Ovary (tissue), 3 donors: ENCODE data around the gene ANKFN1.

Experiments used
- EP300 ChIP-seq: sonication (generic); formaldehyde crosslinking; IDR thresholded peaks from one replicate; pipeline ENCODE4 v1.6.1; 2017; ENCODE audit warnings: antibody characterized with exemption
- POLR2A ChIP-seq: fragments of 450-650 bp; IDR thresholded peaks from one replicate; pipeline ENCODE4 v1.6.1; 2017; ENCODE audit warnings: antibody characterized with exemption, mild to moderate bottlenecking, moderate library complexity
- TF ChIP-seq, protein P1 (sequence below), 3 donors: fragments of 450-650 bp in 2 of 3; fragments of 200-600 bp in 1 of 3; IDR thresholded peaks; one replicate each; pipeline versions ENCODE4 v1.5.1 to v1.8.0; 2016 to 2022; ENCODE audit warnings: antibody characterized with exemption in 3 of 3, mild to moderate bottlenecking in 1 of 3
- donor health status: DM: no; HTN: no; CAD: no.

DNA sequence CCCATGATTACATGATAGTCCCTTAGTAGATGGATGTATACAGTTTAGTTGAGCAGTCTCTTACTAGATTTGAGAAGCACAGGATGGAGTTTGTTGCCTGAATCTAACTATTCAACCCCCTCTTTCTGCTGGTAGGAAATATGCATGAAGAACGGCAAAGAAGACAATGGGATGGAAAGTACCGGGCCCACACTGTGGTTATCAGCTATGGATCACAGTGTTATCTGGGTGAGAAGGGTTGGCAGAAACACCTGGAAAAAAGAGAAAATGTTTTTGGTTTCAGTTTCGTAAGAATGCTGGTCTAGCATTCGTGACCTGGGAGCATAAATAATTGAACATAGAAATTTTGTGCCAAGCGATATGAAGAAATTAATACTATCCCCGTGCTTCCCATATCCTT is 53.1 kb downstream of the ANKFN1 start:
- TF ChIP-seq, protein P1, sequence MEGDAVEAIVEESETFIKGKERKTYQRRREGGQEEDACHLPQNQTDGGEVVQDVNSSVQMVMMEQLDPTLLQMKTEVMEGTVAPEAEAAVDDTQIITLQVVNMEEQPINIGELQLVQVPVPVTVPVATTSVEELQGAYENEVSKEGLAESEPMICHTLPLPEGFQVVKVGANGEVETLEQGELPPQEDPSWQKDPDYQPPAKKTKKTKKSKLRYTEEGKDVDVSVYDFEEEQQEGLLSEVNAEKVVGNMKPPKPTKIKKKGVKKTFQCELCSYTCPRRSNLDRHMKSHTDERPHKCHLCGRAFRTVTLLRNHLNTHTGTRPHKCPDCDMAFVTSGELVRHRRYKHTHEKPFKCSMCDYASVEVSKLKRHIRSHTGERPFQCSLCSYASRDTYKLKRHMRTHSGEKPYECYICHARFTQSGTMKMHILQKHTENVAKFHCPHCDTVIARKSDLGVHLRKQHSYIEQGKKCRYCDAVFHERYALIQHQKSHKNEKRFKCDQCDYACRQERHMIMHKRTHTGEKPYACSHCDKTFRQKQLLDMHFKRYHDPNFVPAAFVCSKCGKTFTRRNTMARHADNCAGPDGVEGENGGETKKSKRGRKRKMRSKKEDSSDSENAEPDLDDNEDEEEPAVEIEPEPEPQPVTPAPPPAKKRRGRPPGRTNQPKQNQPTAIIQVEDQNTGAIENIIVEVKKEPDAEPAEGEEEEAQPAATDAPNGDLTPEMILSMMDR (IDR thresholded peaks at IDR 0.05): no peak
- TF ChIP-seq POLR2A (no peak), EP300 (no peak)
